ENCODE measurements around the gene ANAPC2. TPM values are rescaled to one million over a fixed set of nuclear protein-coding genes. Genes with fewer than 3 reads are reported as not detected.

Gene ANAPC2
- polyA plus RNA-seq, 2 of the 4 experiments (the other 2 are of a cell fraction), result 17.5 to 40.7 TPM

GRCh38 chr9:137216188-137216965 lies 28.0 kb upstream of the ANAPC2 start:
- POLR2A ChIA-PET, result interaction anchor here (1.1 kb wide), 1 partner anchor 16 kb away, joined by 3 read pairs; the partner anchor contains the start of gene TPRN
- CTCF ChIA-PET, result interaction anchor here (0.8 to 9.9 kb wide), 12 partner anchors 8 to 187 kb away, joined by 3 to 71 read pairs (median 4); partner anchors contain the start of genes RNF224, SSNA1 and TUBB4B
- no peak for TF ChIP-seq POLR2AphosphoS2 (conservative IDR thresholded peaks at IDR 0.05; ENCODE audit: low read length)
- no peak for TF ChIP-seq MYC (IDR thresholded peaks at IDR 0.05; ENCODE audit: borderline replicate concordance, low read length)
- TF ChIP-seq RFX5 (IDR thresholded peaks at IDR 0.05), result no peak
- TF ChIP-seq CBX2 (IDR thresholded peaks at IDR 0.05; ENCODE audit: borderline replicate concordance, low read depth), result no peak
- no peak for TF ChIP-seq CHD2 (IDR thresholded peaks at IDR 0.05; ENCODE audit: low read length, partially characterized antibody)
- TF ChIP-seq RAD21 (conservative IDR thresholded peaks at IDR 0.05 in 1 of 2, IDR thresholded peaks at IDR 0.05 in 1 of 2), result no peak
- TF ChIP-seq, protein P1, sequence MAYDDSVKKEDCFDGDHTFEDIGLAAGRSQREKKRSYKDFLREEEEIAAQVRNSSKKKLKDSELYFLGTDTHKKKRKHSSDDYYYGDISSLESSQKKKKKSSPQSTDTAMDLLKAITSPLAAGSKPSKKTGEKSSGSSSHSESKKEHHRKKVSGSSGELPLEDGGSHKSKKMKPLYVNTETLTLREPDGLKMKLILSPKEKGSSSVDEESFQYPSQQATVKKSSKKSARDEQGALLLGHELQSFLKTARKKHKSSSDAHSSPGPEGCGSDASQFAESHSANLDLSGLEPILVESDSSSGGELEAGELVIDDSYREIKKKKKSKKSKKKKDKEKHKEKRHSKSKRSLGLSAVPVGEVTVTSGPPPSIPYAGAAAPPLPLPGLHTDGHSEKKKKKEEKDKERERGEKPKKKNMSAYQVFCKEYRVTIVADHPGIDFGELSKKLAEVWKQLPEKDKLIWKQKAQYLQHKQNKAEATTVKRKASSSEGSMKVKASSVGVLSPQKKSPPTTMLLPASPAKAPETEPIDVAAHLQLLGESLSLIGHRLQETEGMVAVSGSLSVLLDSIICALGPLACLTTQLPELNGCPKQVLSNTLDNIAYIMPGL (CRISPR knock-in tag; IDR thresholded peaks at IDR 0.05; ENCODE audit: borderline replicate concordance), result no peak
- H3K4me2 ChIP-seq, result no peak overlapping the region
- 95% methylated on average over 25 of the region's 30 CpGs for WGBS (ENCODE audit: missing lambda C conversion rate)
- no peak overlapping the region for H3K4me3 ChIP-seq
- no peak for DNase-seq (ENCODE audit: low read depth in 1 of 2, low spot score in 1 of 2)
- H3K9me3 ChIP-seq, result no peaks in the 10 kb centered on the region
- ATAC-seq, result no peak
- no peak overlapping the region for H3K27ac ChIP-seq
- H3K4me1 ChIP-seq, result peaks cover 27% of the 10 kb centered on the region
- no peak for FAIRE-seq

DNA sequence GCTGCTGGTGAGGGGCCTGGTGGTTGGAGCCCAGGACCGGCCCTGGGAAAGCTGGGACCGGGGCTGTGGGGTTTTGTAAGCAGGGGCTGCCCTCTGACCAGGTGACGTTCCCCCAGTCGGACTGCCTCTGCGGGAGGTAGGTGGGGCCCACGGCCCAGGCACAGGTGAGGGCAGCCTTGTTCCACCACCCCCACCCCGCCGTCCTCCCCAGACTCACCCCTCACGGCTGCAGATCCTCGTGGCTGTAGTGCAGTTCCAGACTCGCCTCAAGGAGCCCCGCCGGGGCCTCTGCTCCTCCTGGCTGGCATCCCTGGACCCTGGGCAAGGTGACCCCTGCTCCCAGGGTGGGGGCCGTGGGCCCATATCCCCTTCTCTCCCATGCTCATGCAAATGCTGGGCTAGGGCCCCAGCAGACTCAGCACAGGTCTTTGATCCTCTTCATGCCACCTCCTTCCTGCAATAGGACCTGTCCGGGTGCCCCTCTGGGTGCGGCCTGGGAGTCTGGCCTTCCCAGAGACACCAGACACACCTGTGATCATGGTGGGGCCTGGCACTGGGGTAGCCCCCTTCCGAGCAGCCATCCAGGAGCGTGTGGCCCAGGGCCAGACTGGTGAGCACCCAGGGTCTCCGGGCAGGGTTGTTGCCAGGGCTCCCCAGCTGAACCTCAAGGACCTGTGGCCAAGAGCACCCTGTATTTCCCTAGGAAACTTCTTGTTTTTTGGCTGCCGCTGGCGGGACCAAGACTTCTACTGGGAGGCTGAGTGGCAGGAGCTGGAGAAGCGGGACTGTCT lies 27.0 kb upstream of the ANAPC2 start:
- no peak for DNase-seq (ENCODE audit: low read depth in 1 of 2, low spot score in 1 of 2)
- no peak for ATAC-seq
- POLR2A ChIA-PET, result no interaction called here
- Histone ChIP-seq H3K27ac (no peak overlapping the region), H3K4me3 (no peak overlapping the region), H3K4me2 (no peak overlapping the region), H3K9me3 (no peaks in the 10 kb centered on the region), H3K4me1 (peaks cover 26% of the 10 kb centered on the region)
- WGBS (ENCODE audit: missing lambda C conversion rate), result 92% methylated on average over 10 of the region's 22 CpGs
- TF ChIP-seq RCOR1 (IDR thresholded peaks at IDR 0.05; ENCODE audit: low read depth, low read length) (no peak), JUNB (IDR thresholded peaks at IDR 0.05) (no peak), RAD21 (conservative IDR thresholded peaks at IDR 0.05 in 1 of 2, IDR thresholded peaks at IDR 0.05 in 1 of 2) (no peak), MYC (IDR thresholded peaks at IDR 0.05; ENCODE audit: borderline replicate concordance, low read length) (no peak), FOSB (CRISPR knock-in tag; IDR thresholded peaks at IDR 0.05) (no peak), CBX2 (IDR thresholded peaks at IDR 0.05; ENCODE audit: borderline replicate concordance, low read depth) (no peak), CHD4 (IDR thresholded peaks at IDR 0.05; ENCODE audit: borderline replicate concordance) (no peak), ELK1 (IDR thresholded peaks at IDR 0.05; ENCODE audit: low read depth, low read length) (no peak), EP300 (IDR thresholded peaks at IDR 0.05) (no peak), CTCF (IDR thresholded peaks at IDR 0.05) (no peak), KDM1A (IDR thresholded peaks at IDR 0.05; ENCODE audit: low read depth) (no peak), HOXB5 (CRISPR knock-in tag; IDR thresholded peaks at IDR 0.05) (no peak)
- TF ChIP-seq, protein P2, sequence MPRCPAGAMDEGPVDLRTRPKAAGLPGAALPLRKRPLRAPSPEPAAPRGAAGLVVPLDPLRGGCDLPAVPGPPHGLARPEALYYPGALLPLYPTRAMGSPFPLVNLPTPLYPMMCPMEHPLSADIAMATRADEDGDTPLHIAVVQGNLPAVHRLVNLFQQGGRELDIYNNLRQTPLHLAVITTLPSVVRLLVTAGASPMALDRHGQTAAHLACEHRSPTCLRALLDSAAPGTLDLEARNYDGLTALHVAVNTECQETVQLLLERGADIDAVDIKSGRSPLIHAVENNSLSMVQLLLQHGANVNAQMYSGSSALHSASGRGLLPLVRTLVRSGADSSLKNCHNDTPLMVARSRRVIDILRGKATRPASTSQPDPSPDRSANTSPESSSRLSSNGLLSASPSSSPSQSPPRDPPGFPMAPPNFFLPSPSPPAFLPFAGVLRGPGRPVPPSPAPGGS (IDR thresholded peaks at IDR 0.05), result no peak
- TF ChIP-seq, protein P3, sequence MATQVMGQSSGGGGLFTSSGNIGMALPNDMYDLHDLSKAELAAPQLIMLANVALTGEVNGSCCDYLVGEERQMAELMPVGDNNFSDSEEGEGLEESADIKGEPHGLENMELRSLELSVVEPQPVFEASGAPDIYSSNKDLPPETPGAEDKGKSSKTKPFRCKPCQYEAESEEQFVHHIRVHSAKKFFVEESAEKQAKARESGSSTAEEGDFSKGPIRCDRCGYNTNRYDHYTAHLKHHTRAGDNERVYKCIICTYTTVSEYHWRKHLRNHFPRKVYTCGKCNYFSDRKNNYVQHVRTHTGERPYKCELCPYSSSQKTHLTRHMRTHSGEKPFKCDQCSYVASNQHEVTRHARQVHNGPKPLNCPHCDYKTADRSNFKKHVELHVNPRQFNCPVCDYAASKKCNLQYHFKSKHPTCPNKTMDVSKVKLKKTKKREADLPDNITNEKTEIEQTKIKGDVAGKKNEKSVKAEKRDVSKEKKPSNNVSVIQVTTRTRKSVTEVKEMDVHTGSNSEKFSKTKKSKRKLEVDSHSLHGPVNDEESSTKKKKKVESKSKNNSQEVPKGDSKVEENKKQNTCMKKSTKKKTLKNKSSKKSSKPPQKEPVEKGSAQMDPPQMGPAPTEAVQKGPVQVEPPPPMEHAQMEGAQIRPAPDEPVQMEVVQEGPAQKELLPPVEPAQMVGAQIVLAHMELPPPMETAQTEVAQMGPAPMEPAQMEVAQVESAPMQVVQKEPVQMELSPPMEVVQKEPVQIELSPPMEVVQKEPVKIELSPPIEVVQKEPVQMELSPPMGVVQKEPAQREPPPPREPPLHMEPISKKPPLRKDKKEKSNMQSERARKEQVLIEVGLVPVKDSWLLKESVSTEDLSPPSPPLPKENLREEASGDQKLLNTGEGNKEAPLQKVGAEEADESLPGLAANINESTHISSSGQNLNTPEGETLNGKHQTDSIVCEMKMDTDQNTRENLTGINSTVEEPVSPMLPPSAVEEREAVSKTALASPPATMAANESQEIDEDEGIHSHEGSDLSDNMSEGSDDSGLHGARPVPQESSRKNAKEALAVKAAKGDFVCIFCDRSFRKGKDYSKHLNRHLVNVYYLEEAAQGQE (IDR thresholded peaks at IDR 0.05), result no peak
- FAIRE-seq, result no peak
- CTCF ChIA-PET, result interaction anchor here (0.9 to 9.9 kb wide), 8 partner anchors 7 to 186 kb away, joined by 3 to 71 read pairs (median 5); partner anchors contain the start of genes CYSRT1, RNF224, TPRN and TUBB4B
